GM13977 (cell line): ENCODE results near the gene IL23A.

Experiments
- DNase-seq: peaks from one replicate; pipeline ENCODE4 v3.0.0; 2012; ENCODE audit warnings: low spot score
- in situ Hi-C: fragments of 300-500 bp; cut with MboI; formaldehyde crosslinking; loops from one replicate; pipeline ENCODE4 v1.12.0; 2022; ENCODE audit warnings: low sequenced_read_pairs, low pct_unique_long_range_greater_than_20kb, mixed read lengths, inconsistent platforms; ENCODE audit not compliant: unreplicated experiment
- TF ChIP-seq, protein P1 (sequence below): IDR thresholded peaks from 2 replicates; pipeline ENCODE4 v1.5.1; 2012; ENCODE audit warnings: mild to moderate bottlenecking, control low read depth; ENCODE audit not compliant: insufficient read depth; ENCODE audit errors: extremely low read depth, missing control alignments

Gene IL23A

GRCh38 chr12:56299853-56300643 lies 38.6 kb upstream of the IL23A start, which contains the start of gene CS:
Gene CS (minus strand): TSS chr12:56300330. CDS start chr12:56300201, 129 bp downstream.
- peak; percentile 95 for DNase-seq
- in situ Hi-C loops: no loop called here
- TF ChIP-seq, protein P1, sequence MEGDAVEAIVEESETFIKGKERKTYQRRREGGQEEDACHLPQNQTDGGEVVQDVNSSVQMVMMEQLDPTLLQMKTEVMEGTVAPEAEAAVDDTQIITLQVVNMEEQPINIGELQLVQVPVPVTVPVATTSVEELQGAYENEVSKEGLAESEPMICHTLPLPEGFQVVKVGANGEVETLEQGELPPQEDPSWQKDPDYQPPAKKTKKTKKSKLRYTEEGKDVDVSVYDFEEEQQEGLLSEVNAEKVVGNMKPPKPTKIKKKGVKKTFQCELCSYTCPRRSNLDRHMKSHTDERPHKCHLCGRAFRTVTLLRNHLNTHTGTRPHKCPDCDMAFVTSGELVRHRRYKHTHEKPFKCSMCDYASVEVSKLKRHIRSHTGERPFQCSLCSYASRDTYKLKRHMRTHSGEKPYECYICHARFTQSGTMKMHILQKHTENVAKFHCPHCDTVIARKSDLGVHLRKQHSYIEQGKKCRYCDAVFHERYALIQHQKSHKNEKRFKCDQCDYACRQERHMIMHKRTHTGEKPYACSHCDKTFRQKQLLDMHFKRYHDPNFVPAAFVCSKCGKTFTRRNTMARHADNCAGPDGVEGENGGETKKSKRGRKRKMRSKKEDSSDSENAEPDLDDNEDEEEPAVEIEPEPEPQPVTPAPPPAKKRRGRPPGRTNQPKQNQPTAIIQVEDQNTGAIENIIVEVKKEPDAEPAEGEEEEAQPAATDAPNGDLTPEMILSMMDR: no peak

GRCh38 chr12:56300644-56301464 lies 37.8 kb upstream of the IL23A start:
- in situ Hi-C loops: no loop called here
- TF ChIP-seq, protein P1: no peak
- no peak for DNase-seq

GRCh38 chr12:56304276-56304675 lies 34.4 kb upstream of the IL23A start:
- TF ChIP-seq, protein P1: no peak
- no peak for DNase-seq
- in situ Hi-C loops: no loop called here

- DNase-seq: no peak
- in situ Hi-C loops: no loop called here
- TF ChIP-seq, protein P1: no peak
Observed at GRCh38 chr12:56304872-56305590, 33.7 kb upstream of the IL23A start.

GRCh38 chr12:56307221-56307965 lies 31.3 kb upstream of the IL23A start:
- DNase-seq: no peak
- TF ChIP-seq, protein P1: no peak
- in situ Hi-C loops: no loop called here
